Stimulated activated effector memory CD8-positive, alpha-beta T cell treated with anti-CD3 and anti-CD28 coated beads, Interleukin-12 subunit alpha, Interleukin-12 subunit beta, amount 100 ng/mL, for 72 hours (primary cell): ENCODE measurements around the gene MAPKAPK3.

Experiments
- ATAC-seq: fragments of 150-1000 bp; cut with Tn5 transposase; 2 replicates; pipeline ENCODE4 v1.10.0; 2021
- DNase-seq, 2 donors: peaks; one replicate each; pipeline ENCODE4 v3.0.0; 2021 to 2022; ENCODE audit warnings: low spot score in 2 of 2
- H3K27ac Mint-ChIP-seq: one replicate; pipeline ENCODE4 v1.8.0; 2022; ENCODE audit warnings: mild to moderate bottlenecking, mixed read lengths
- H3K36me3 Mint-ChIP-seq: one replicate; pipeline ENCODE4 v1.8.0; 2022; ENCODE audit warnings: mild to moderate bottlenecking, mixed read lengths
- H3K4me1 Mint-ChIP-seq: one replicate; pipeline ENCODE4 v1.8.0; 2022; ENCODE audit warnings: mixed read lengths
- H3K4me3 Mint-ChIP-seq: one replicate; pipeline ENCODE4 v1.8.0; 2022; ENCODE audit warnings: mild to moderate bottlenecking, mixed read lengths
- H3K9me3 Mint-ChIP-seq: one replicate; pipeline ENCODE4 v1.8.0; 2022; ENCODE audit warnings: mixed read lengths

The MAPKAPK3 gene

GRCh38 chr3:50582083-50582482, 34.9 kb upstream of the MAPKAPK3 start:
- no peak overlapping the region for H3K27ac Mint-ChIP-seq
- H3K4me1 Mint-ChIP-seq, result peaks cover 85% of the 10 kb centered on the region
- no peak for ATAC-seq
- H3K9me3 Mint-ChIP-seq, result no peaks in the 10 kb centered on the region
- H3K4me3 Mint-ChIP-seq, result no peak overlapping the region
- peaks cover 77% of the 10 kb centered on the region for H3K36me3 Mint-ChIP-seq
- DNase-seq, result no peak

- Mint-ChIP-seq H3K27ac (peak overlapping the region; percentile 33), H3K4me3 (no peak overlapping the region), H3K36me3 (peaks cover 81% of the 10 kb centered on the region), H3K9me3 (no peaks in the 10 kb centered on the region), H3K4me1 (peaks cover 89% of the 10 kb centered on the region)
- DNase-seq, result no peak
- ATAC-seq, result no peak
Measured at GRCh38 chr3:50583897-50584296, 33.1 kb upstream of the MAPKAPK3 start.

- no peak for ATAC-seq
- Mint-ChIP-seq H3K4me1 (peaks cover 86% of the 10 kb centered on the region), H3K9me3 (no peaks in the 10 kb centered on the region), H3K4me3 (no peak overlapping the region), H3K36me3 (peaks cover 81% of the 10 kb centered on the region), H3K27ac (peak overlapping the region; percentile 39)
- no peak for DNase-seq
Measured at GRCh38 chr3:50584391-50584790, 32.6 kb upstream of the MAPKAPK3 start.

- no peak overlapping the region for H3K4me3 Mint-ChIP-seq
- ATAC-seq, result no peak
- no peaks in the 10 kb centered on the region for H3K9me3 Mint-ChIP-seq
- H3K27ac Mint-ChIP-seq, result peak overlapping the region; percentile 63
- DNase-seq, result no peak
- H3K4me1 Mint-ChIP-seq, result peaks cover 86% of the 10 kb centered on the region
- H3K36me3 Mint-ChIP-seq, result peaks cover 81% of the 10 kb centered on the region
Measured at GRCh38 chr3:50585919-50586762, 30.8 kb upstream of the MAPKAPK3 start.

- no peak for ATAC-seq
- Mint-ChIP-seq H3K27ac (peak overlapping the region; percentile 97), H3K36me3 (peaks cover 84% of the 10 kb centered on the region), H3K9me3 (no peaks in the 10 kb centered on the region), H3K4me1 (peaks cover 86% of the 10 kb centered on the region), H3K4me3 (no peak overlapping the region)
- no peak for DNase-seq
Measured at GRCh38 chr3:50586763-50587070, 30.2 kb upstream of the MAPKAPK3 start.

- peaks cover 86% of the 10 kb centered on the region for H3K4me1 Mint-ChIP-seq
- no peak for DNase-seq
- peak overlapping the region; percentile 97 for H3K27ac Mint-ChIP-seq
- peak overlapping the region; percentile 66 for H3K4me3 Mint-ChIP-seq
- no peak for ATAC-seq
- no peaks in the 10 kb centered on the region for H3K9me3 Mint-ChIP-seq
- peaks cover 84% of the 10 kb centered on the region for H3K36me3 Mint-ChIP-seq
Measured at GRCh38 chr3:50587373-50587772, 29.6 kb upstream of the MAPKAPK3 start.

GRCh38 chr3:50587806-50588758, 28.9 kb upstream of the MAPKAPK3 start:
- Mint-ChIP-seq H3K36me3 (peaks cover 86% of the 10 kb centered on the region), H3K4me1 (peaks cover 89% of the 10 kb centered on the region), H3K27ac (peak overlapping the region; percentile 97), H3K9me3 (no peaks in the 10 kb centered on the region), H3K4me3 (peak overlapping the region; percentile 66)
- peak; percentile 68 to 88 for DNase-seq
- peak; percentile 73 for ATAC-seq

GRCh38 chr3:50588759-50589433, 28.1 kb upstream of the MAPKAPK3 start:
- no peak for DNase-seq
- Mint-ChIP-seq H3K9me3 (no peaks in the 10 kb centered on the region), H3K4me1 (peaks cover 89% of the 10 kb centered on the region), H3K4me3 (peak overlapping the region; percentile 66), H3K27ac (peak overlapping the region; percentile 97), H3K36me3 (peaks cover 81% of the 10 kb centered on the region)
- no peak for ATAC-seq

- H3K4me3 Mint-ChIP-seq, result peak overlapping the region; percentile 66
- peaks cover 84% of the 10 kb centered on the region for H3K4me1 Mint-ChIP-seq
- peaks cover 62% of the 10 kb centered on the region for H3K36me3 Mint-ChIP-seq
- peak overlapping the region; percentile 97 for H3K27ac Mint-ChIP-seq
- no peaks in the 10 kb centered on the region for H3K9me3 Mint-ChIP-seq
- DNase-seq (no peak), ATAC-seq (peak; percentile 22)
Measured at GRCh38 chr3:50591196-50591741, 25.7 kb upstream of the MAPKAPK3 start.

- peaks cover 51% of the 10 kb centered on the region for H3K36me3 Mint-ChIP-seq
- ATAC-seq, result no peak
- H3K4me1 Mint-ChIP-seq, result peaks cover 71% of the 10 kb centered on the region
- peak overlapping the region; percentile 54 for H3K4me3 Mint-ChIP-seq
- H3K9me3 Mint-ChIP-seq, result no peaks in the 10 kb centered on the region
- peak overlapping the region; percentile 97 for H3K27ac Mint-ChIP-seq
- no peak for DNase-seq
Measured at GRCh38 chr3:50592568-50592967, 24.4 kb upstream of the MAPKAPK3 start.

GRCh38 chr3:50594253-50594785, 22.6 kb upstream of the MAPKAPK3 start:
- Mint-ChIP-seq H3K36me3 (peaks cover 47% of the 10 kb centered on the region), H3K4me3 (no peak overlapping the region)
- DNase-seq, result no peak

GRCh38 chr3:50599115-50599715, 17.7 kb upstream of the MAPKAPK3 start:
- H3K36me3 Mint-ChIP-seq, result peaks cover 61% of the 10 kb centered on the region
- peak overlapping the region; percentile 98 for H3K4me3 Mint-ChIP-seq
- H3K4me1 Mint-ChIP-seq, result peaks cover 80% of the 10 kb centered on the region
- H3K27ac Mint-ChIP-seq, result peak overlapping the region; percentile 99
- ATAC-seq (no peak), DNase-seq (no peak)
- no peaks in the 10 kb centered on the region for H3K9me3 Mint-ChIP-seq

More at GRCh38 chr3:50594253-50594785, 22.6 kb upstream of the MAPKAPK3 start:
- H3K27ac Mint-ChIP-seq, result peak overlapping the region; percentile 97
- no peaks in the 10 kb centered on the region for H3K9me3 Mint-ChIP-seq
- ATAC-seq, result no peak
- peaks cover 72% of the 10 kb centered on the region for H3K4me1 Mint-ChIP-seq

GRCh38 chr3:50599716-50600118, 17.2 kb upstream of the MAPKAPK3 start:
- Mint-ChIP-seq H3K36me3 (peaks cover 66% of the 10 kb centered on the region), H3K27ac (peak overlapping the region; percentile 99), H3K9me3 (no peaks in the 10 kb centered on the region), H3K4me3 (peak overlapping the region; percentile 98), H3K4me1 (peaks cover 80% of the 10 kb centered on the region)
- DNase-seq (no peak), ATAC-seq (no peak)

GRCh38 chr3:50600141-50600753, 16.7 kb upstream of the MAPKAPK3 start:
- Mint-ChIP-seq H3K4me1 (peaks cover 81% of the 10 kb centered on the region), H3K9me3 (no peaks in the 10 kb centered on the region), H3K36me3 (peaks cover 72% of the 10 kb centered on the region), H3K27ac (peak overlapping the region; percentile 99), H3K4me3 (peak overlapping the region; percentile 98)
- DNase-seq (no peak), ATAC-seq (no peak)
